Prostate gland (tissue), 1 donor: ENCODE data around the gene TEX52.

Experiments used
- POLR2A ChIP-seq: fragments of 450-650 bp; IDR thresholded peaks from one replicate; pipeline ENCODE4 v1.6.1; 2016; ENCODE audit warnings: antibody characterized with exemption, mild to moderate bottlenecking
- POLR2AphosphoS5 ChIP-seq: sonication (generic); formaldehyde crosslinking; IDR thresholded peaks from one replicate; pipeline ENCODE4 v1.6.1; 2017; ENCODE audit warnings: antibody characterized with exemption

GRCh38 chr12:2890001-2890387 is 33.2 kb upstream of the TEX52 start:
- TF ChIP-seq POLR2AphosphoS5 (no peak), POLR2A (no peak)
